OCI-LY7 (cell line): ENCODE results near the gene FAM229A. TPM values are rescaled to one million over a fixed set of nuclear protein-coding genes. Genes with fewer than 3 reads are reported as not detected.

Experiments
- BruUV-seq: library from RNA; stranded (reverse); fragments of 400-500 nt; replicated peaks from 2 replicates; lab custom pipeline; 2021; lab: Mats Ljungman, UMichigan
- CTCF ChIA-PET: fragments of 300-600 bp; sonication (Branson Sonifier 250); formaldehyde crosslinking; loops from one replicate; lab custom pipeline; 2022; ENCODE audit warnings: antibody characterized with exemption; ENCODE audit not compliant: unreplicated experiment; lab: Charles Lee
- POLR2A ChIA-PET: fragments of 300-600 bp; sonication (Branson Sonifier 250); formaldehyde crosslinking; loops from one replicate; lab custom pipeline; 2022; ENCODE audit warnings: antibody characterized with exemption; lab: Charles Lee
- DNase-seq: peaks from one replicate; pipeline ENCODE4 v3.0.0-alpha.2; 2015; ENCODE audit warnings: low spot score
- H2AFZ ChIP-seq: fragments of 200-600 bp; sonication (generic), shearing (Covaris generic); 2 replicates; pipeline ENCODE4 v1.6.1; 2014; ENCODE audit warnings: mild to moderate bottlenecking, antibody characterized with exemption, low read length, moderate library complexity
- H3K27ac ChIP-seq: fragments of 200-600 bp; sonication (generic); 2 replicates; pipeline ENCODE4 v1.5.1; 2014; ENCODE audit warnings: mixed run types, low read depth, mild to moderate bottlenecking, moderate library complexity, low read length, inconsistent platforms; ENCODE audit not compliant: poor library complexity, severe bottlenecking
- H3K36me3 ChIP-seq: fragments of 200-600 bp; sonication (generic); 2 replicates; pipeline ENCODE4 v1.6.1; 2014; ENCODE audit warnings: mild to moderate bottlenecking, antibody characterized with exemption, low read length, moderate library complexity, mixed read lengths; ENCODE audit not compliant: insufficient read depth
- H3K4me1 ChIP-seq: fragments of 200-600 bp; sonication (generic); 2 replicates; pipeline ENCODE4 v1.5.1; 2014; ENCODE audit warnings: mild to moderate bottlenecking, low read length; ENCODE audit not compliant: insufficient read depth, poor library complexity, severe bottlenecking
- H3K4me2 ChIP-seq: fragments of 200-600 bp; sonication (generic); 2 replicates; pipeline ENCODE4 v1.6.1; 2014; ENCODE audit warnings: mild to moderate bottlenecking, low read length
- H3K4me3 ChIP-seq: fragments of 200-600 bp; sonication (generic); 2 replicates; pipeline ENCODE4 v1.5.1; 2014; ENCODE audit warnings: mild to moderate bottlenecking, low read depth, low read length; ENCODE audit not compliant: poor library complexity, severe bottlenecking
- H3K79me2 ChIP-seq: fragments of 200-600 bp; sonication (generic); 2 replicates; pipeline ENCODE4 v1.6.1; 2016; ENCODE audit warnings: low read depth, mild to moderate bottlenecking, low read length, moderate library complexity, mixed read lengths; ENCODE audit not compliant: insufficient read depth
- H3K9me2 ChIP-seq: fragments of 200-600 bp; sonication (generic); 2 replicates; pipeline ENCODE4 v1.6.1; 2016; ENCODE audit warnings: mild to moderate bottlenecking, low read length, mixed read lengths; ENCODE audit not compliant: insufficient read depth
- H3K9me3 ChIP-seq: fragments of 200-600 bp; sonication (generic); 2 replicates; pipeline ENCODE4 v1.6.1; 2014; ENCODE audit warnings: mild to moderate bottlenecking, mixed run types, low read length, mixed read lengths
- H4K20me1 ChIP-seq: fragments of 200-600 bp; sonication (generic); 2 replicates; pipeline ENCODE4 v1.6.1; 2014; ENCODE audit warnings: mild to moderate bottlenecking, antibody characterized with exemption, low read length, moderate library complexity, mixed read lengths; ENCODE audit not compliant: insufficient read depth
- EZH2phosphoT487 ChIP-seq: fragments of 200-600 bp; sonication (generic); IDR thresholded peaks from 2 replicates; pipeline ENCODE4 v1.6.1; 2018; ENCODE audit warnings: low read depth, borderline replicate concordance, mild to moderate bottlenecking, mixed run types, antibody characterized with exemption, low read length, moderate library complexity, mixed read lengths
- intact Hi-C: fragments of 100-400 bp; cut with micrococcal nuclease; formaldehyde crosslinking; loops from one replicate; pipeline ENCODE4 v1.10.0; 2022; ENCODE audit not compliant: unreplicated experiment
- total RNA-seq, 2 experiments: library from RNA; depleted of rRNA in 1 of 2; stranded (reverse); fragments of >200 nt in 1 of 2; shearing (Covaris generic) in 1 of 2; gene quantifications; 2 replicates each; pipeline ENCODE4 v1.2.3, GENCODE V29; 2014 to 2022
- TF ChIP-seq, protein P1 (sequence below): fragments of 200-600 bp; sonication (generic); conservative IDR thresholded peaks from 2 replicates; pipeline ENCODE4 v1.5.1; 2014; ENCODE audit warnings: mild to moderate bottlenecking, antibody characterized with exemption, low read length, moderate library complexity, mixed read lengths

Gene FAM229A
- total RNA-seq, 2 experiments from 2014 or later, result 3.2 to 16.5 TPM

DNA sequence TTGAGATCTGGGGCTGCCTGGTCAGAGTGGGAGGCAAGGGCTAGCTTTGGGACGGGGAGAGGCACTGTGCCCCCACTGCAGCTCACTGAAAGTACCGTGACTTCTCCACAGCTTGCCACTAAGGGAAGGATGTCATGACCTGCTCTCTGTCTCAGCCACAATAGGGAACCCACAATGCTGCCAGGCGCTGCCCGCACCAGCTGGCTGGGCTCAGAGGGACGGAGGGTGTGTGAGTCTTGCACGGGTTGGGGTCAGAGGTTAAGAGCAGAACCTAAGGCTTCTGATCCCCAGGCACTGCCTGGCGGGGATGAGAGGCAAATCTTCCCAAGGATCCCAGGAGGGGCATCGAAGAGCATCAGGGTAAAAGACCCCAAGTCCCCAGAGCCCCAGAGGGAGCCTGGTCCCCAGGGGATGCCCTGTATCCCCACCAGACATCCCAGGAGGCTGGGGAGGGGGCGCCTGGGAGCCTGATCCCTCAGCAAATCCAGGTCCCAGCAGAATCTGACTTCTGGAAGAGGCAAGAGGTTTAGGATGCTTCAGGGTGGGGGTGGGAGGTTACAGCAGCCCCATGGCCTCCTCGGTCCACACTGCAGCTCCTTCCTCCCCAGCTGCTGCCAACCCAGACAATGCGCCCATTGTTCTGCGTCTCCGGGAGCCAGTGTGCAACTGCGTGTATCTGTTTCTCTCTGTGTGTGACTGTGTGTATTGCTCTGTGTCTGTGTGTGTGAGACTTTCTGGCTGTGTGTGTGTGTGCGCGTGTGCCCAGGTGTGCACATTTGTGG lies 24.2 kb downstream of the FAM229A start:
- Histone ChIP-seq H4K20me1 (peaks cover 10% of the 10 kb centered on the region), H3K9me2 (no peaks in the 10 kb centered on the region), H3K4me1 (peaks cover 42% of the 10 kb centered on the region), H3K36me3 (peaks cover 20% of the 10 kb centered on the region), H3K4me2 (peak overlapping the region; percentile 99), H3K9me3 (no peaks in the 10 kb centered on the region), H3K4me3 (peak overlapping the region; percentile 19), H3K79me2 (peaks cover 24% of the 10 kb centered on the region), H3K27ac (no peak overlapping the region), H2AFZ (no peak overlapping the region)
- CTCF ChIA-PET, result interaction anchor here (0.6 to 1.0 kb wide), 3 partner anchors 14 to 294 kb away, joined by 3 to 12 read pairs (median 4); no protein-coding TSS in a partner anchor
- no peak for DNase-seq
- intact Hi-C loops, result loop anchor here (5.0 kb wide), 2 partner anchors 74 to 479 kb away; partner anchors contain the start of genes S100PBP and YARS1
- POLR2A ChIA-PET, result interaction anchor here (0.6 to 1.2 kb wide), 3 partner anchors 12 to 87 kb away, joined by 3 to 4 read pairs (median 3); partner anchors contain the start of gene LCK
- TF ChIP-seq EZH2phosphoT487, result no peak
- TF ChIP-seq, protein P1, sequence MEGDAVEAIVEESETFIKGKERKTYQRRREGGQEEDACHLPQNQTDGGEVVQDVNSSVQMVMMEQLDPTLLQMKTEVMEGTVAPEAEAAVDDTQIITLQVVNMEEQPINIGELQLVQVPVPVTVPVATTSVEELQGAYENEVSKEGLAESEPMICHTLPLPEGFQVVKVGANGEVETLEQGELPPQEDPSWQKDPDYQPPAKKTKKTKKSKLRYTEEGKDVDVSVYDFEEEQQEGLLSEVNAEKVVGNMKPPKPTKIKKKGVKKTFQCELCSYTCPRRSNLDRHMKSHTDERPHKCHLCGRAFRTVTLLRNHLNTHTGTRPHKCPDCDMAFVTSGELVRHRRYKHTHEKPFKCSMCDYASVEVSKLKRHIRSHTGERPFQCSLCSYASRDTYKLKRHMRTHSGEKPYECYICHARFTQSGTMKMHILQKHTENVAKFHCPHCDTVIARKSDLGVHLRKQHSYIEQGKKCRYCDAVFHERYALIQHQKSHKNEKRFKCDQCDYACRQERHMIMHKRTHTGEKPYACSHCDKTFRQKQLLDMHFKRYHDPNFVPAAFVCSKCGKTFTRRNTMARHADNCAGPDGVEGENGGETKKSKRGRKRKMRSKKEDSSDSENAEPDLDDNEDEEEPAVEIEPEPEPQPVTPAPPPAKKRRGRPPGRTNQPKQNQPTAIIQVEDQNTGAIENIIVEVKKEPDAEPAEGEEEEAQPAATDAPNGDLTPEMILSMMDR, result no peak
- no TSS peak for BruUV-seq

GRCh38 chr1:32336963-32337675 lies 25.2 kb downstream of the FAM229A start:
- Histone ChIP-seq H2AFZ (no peak overlapping the region), H3K9me3 (no peaks in the 10 kb centered on the region), H4K20me1 (peaks cover 10% of the 10 kb centered on the region), H3K36me3 (peaks cover 29% of the 10 kb centered on the region), H3K4me3 (peak overlapping the region; percentile 19), H3K79me2 (peaks cover 27% of the 10 kb centered on the region), H3K9me2 (no peaks in the 10 kb centered on the region), H3K4me2 (peak overlapping the region; percentile 99), H3K4me1 (peaks cover 50% of the 10 kb centered on the region), H3K27ac (no peak overlapping the region)
- DNase-seq, result peak; percentile 51
- TF ChIP-seq EZH2phosphoT487, result no peak
- TF ChIP-seq, protein P1, result no peak
- ChIA-PET CTCF (interaction anchor here (0.6 to 1.0 kb wide), 4 partner anchors 15 to 293 kb away, joined by 3 to 12 read pairs (median 4); no protein-coding TSS in a partner anchor), POLR2A (interaction anchor here (0.5 to 1.6 kb wide), 6 partner anchors 11 to 86 kb away, joined by 3 to 4 read pairs (median 4); partner anchors contain the start of gene LCK)
- no TSS peak for BruUV-seq
- intact Hi-C loops, result loop anchor here (1.0 to 5.0 kb wide), 3 partner anchors 14 to 480 kb away; partner anchors contain the start of genes S100PBP and YARS1
